Mucosa of gallbladder (tissue), 1 donor: ENCODE results near the gene PHC3. TPM values are rescaled to one million over a fixed set of nuclear protein-coding genes. Genes with fewer than 3 reads are reported as not detected.

ENCODE experiments used
- DNase-seq: peaks from one replicate; pipeline ENCODE4 v3.0.0-alpha.2; 2020; ENCODE audit warnings: low spot score
- total RNA-seq: library from RNA; stranded (reverse); gene quantifications from one replicate; pipeline ENCODE4 v1.2.1, GENCODE V29; 2021
- donor health status: DM: no; HTN: no; CAD: no.

PHC3 gene
- total RNA-seq, 1 donor from 2014 or later, result 76.5 TPM

DNA sequence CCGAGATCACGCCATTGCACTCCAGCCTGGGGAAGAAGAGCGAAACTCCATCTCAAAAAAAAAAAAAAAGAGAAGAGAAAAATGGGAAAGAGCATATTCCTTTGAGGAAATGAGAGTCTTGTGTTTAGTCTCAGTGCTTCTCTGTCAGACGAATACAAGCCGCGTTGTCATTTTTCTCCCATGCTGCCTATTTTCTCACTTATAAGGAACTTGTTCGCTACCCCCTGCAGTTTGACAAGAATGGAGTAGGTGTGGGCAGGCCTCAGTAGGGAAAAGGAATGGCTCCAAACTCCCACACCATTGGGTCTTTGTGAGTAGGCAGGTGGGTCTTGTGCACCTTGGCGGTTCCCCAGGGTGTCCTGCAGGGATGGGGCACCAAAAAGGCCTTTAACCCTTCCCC is 137.3 kb downstream of the PHC3 start:
- DNase-seq, result no peak

DNA sequence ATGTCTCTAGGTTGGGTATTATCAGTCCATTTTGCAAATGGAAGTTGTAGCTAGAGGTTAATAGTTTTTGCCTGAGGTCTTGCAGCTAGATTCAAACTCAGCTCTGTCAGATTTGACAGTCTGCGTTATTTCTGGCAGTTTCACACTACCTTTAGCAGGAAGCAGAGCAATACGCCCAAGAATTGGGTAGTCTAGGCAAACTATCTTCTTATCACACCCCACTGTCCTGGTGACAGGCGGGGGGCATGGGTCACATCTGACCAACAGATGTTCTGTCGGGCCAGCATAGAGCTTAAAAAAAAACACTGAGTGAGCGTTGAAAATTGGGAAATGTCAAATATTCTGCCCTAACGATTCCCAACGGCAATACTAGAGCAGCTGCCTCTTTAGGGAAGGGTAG is 138.0 kb downstream of the PHC3 start:
- no peak for DNase-seq

DNA sequence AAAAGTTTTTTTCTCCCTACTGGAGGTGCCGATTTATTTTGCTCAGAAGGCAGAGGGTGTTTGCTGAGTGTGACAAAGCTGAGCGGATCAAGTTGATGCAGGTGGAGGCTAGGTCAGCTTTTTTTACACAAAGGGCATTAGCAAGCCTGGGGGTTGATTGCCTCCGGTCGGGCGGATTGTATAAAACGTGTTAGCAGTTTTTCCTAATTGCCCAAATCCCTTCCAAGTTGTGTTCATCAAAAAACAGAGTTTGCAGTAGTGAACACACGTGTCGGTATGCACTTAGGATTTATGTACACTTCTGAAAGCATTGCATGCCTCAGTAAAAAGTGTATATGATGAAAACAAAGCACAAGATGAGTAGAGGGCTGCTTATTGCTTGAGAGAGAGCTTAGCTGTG is 141.1 kb downstream of the PHC3 start:
- no peak for DNase-seq

DNA sequence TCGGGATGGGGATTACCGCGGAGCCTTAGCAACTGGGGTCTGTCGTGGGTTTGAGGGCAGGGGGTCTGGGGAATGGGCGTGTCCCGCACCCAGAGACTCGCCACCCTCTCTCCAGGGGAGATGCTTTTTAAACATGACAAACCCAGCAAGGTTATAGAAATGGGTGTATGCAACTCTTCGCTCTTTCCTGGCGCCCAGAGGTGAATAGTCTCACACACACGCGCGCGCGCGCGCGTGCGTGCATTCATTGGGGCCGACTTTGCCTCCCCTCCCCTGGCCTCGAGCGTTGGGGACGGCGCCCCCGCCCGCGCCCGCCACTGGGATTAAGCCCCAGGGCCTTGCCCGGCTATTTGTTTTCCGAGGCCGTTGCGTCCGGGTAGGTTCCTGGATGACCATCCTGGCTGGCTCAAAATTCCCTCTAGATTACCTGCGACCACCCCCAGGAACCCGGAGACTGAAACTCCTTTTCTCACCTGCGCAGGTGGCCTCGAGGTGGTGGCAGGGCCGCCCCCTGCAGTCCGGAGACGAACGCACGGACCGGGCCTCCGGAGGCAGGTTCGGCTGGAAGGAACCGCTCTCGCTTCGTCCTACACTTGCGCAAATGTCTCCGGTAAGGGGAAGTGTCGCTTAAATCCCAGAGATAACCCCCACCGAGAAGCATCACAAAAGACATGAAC is 143.0 kb downstream of the PHC3 start:
- peak; percentile 38 for DNase-seq

Other genes with a start within 250 kb of the PHC3 start
- gene SEC62, start 214.9 kb downstream of the PHC3 start, total RNA-seq, result 135 TPM
- 36.3 TPM for gene GPR160, start 143.7 kb downstream of the PHC3 start, total RNA-seq
- gene PRKCI, start 40.7 kb upstream of the PHC3 start, total RNA-seq, result 25.2 TPM
- 39.2 TPM for gene SKIL, start 176.0 kb upstream of the PHC3 start, total RNA-seq
- 36.7 TPM for gene CLDN11, start 237.1 kb upstream of the PHC3 start, total RNA-seq